ENCODE data around the gene ATP13A1.

DNA sequence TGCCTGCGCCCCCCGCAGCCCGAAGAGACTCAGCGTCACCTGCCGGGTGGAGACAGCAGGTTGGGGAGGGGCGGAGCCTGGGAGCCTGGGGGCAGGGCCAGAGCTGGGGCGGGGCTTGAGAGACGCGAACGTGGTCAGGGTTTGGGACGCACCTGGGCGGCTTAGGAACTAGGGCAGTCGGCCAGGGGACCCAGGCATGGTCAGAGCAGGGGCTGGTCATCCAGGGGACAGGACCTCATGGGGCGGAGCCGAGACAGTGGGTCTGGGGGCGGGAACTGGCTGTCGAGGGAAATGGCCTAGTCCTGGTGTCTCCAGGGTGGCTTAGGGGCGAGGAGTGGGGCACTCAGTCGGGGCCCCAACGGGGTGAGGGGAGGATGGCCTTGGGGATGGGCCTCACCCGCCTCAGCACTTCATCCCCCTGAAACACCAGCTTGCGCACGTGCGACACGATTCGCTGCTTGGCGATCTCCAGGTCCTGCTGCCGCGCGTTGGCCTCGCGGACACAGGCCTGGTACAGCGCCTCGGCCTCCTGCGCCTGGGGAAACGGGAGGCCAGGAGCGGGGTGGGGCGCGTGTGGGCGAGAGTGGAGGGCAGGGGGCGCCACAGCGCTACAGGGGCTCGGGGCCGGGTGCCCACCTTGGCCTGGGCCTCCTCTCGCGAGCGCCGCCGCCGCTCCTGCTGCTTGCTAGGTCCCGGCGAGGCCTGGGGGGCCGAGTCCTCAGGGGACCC is 25.8 kb downstream of the ATP13A1 start:
- no peak for TF ChIP-seq CTCF (IDR thresholded peaks at IDR 0.05; ENCODE audit: extremely low read depth in 1 of 2, insufficient read depth in 1 of 2, low read depth in 1 of 2, low read length in 2 of 2)
- TF ChIP-seq, protein P1, sequence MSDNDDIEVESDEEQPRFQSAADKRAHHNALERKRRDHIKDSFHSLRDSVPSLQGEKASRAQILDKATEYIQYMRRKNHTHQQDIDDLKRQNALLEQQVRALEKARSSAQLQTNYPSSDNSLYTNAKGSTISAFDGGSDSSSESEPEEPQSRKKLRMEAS (IDR thresholded peaks at IDR 0.05; ENCODE audit: insufficient read depth, insufficient read length) = no peak
- TF ChIP-seq POLR2A (IDR thresholded peaks at IDR 0.05; ENCODE audit: low read depth, low read length) = no peak
